Muscle of back (tissue), 11 donors: ENCODE data around the gene SMARCD2. TPM values are rescaled to one million over a fixed set of nuclear protein-coding genes. Genes with fewer than 3 reads are reported as not detected.

ENCODE experiments used
- DNase-seq, 3 donors: peaks; one replicate each; pipeline versions ENCODE4 v3.0.0 to v3.0.0-alpha.2; 2013
- polyA plus RNA-seq, 10 donors: library from polyadenylated mRNA; unstranded; fragments of 120-200 nt; gene quantifications; one replicate each; pipeline ENCODE4 v1.2.1, GENCODE V29; 2013; ENCODE audit not compliant: insufficient read length in 10 of 10

The SMARCD2 gene
- polyA plus RNA-seq, 10 donors = 26.3 to 45.2 (median 30.7) TPM

GRCh38 chr17:63854709-63855108, 12.2 kb upstream of the SMARCD2 start:
- DNase-seq = no peak

GRCh38 chr17:63853260-63853659, 10.8 kb upstream of the SMARCD2 start:
- no peak for DNase-seq

- no peak for DNase-seq
Observed at GRCh38 chr17:63850401-63850800, 7.9 kb upstream of the SMARCD2 start.

- peak; percentile 87 to 96 (median 92) for DNase-seq
Observed at GRCh38 chr17:63848834-63849689, 6.6 kb upstream of the SMARCD2 start.

- no peak for DNase-seq
Observed at GRCh38 chr17:63847525-63848249, 5.2 kb upstream of the SMARCD2 start.

- DNase-seq = no peak
Observed at GRCh38 chr17:63845509-63845908, 3.0 kb upstream of the SMARCD2 start.

GRCh38 chr17:63843910-63844677, 1.6 kb upstream of the SMARCD2 start:
- DNase-seq = no peak

GRCh38 chr17:63843387-63843888, 953 bp upstream of the SMARCD2 start:
- DNase-seq = peak in 2 of 3 donors; percentile 48 to 73

- peak in 1 of 3 donors; percentile 75 for DNase-seq
Observed at GRCh38 chr17:63842173-63842539, 329 bp downstream of the SMARCD2 start.

GRCh38 chr17:63841350-63842172, 924 bp downstream of the SMARCD2 start:
- peak in 2 of 3 donors; percentile 48 to 76 for DNase-seq

- peak in 2 of 3 donors; percentile 58 to 72 for DNase-seq
Observed at GRCh38 chr17:63840591-63841349, 1.7 kb downstream of the SMARCD2 start.

GRCh38 chr17:63838631-63839171, 3.8 kb downstream of the SMARCD2 start:
- DNase-seq = peak; percentile 61 to 90 (median 73)

GRCh38 chr17:63837962-63838600, 4.4 kb downstream of the SMARCD2 start:
- DNase-seq = no peak

GRCh38 chr17:63837480-63837879, 5.0 kb downstream of the SMARCD2 start:
- no peak for DNase-seq

GRCh38 chr17:63836811-63837210, 5.7 kb downstream of the SMARCD2 start:
- no peak for DNase-seq

- no peak for DNase-seq
Observed at GRCh38 chr17:63835167-63835720, 7.2 kb downstream of the SMARCD2 start.

GRCh38 chr17:63834431-63835166, 7.9 kb downstream of the SMARCD2 start:
- DNase-seq = peak in 1 of 3 donors; percentile 42

GRCh38 chr17:63833741-63834373, 8.6 kb downstream of the SMARCD2 start:
- no peak for DNase-seq
